Spleen (tissue), 11 donors: ENCODE data around the gene MSANTD3. TPM values are rescaled to one million over a fixed set of nuclear protein-coding genes. Genes with fewer than 3 reads are reported as not detected.

ENCODE experiments used
- DNase-seq: peaks from one replicate; pipeline ENCODE4 v3.0.0-alpha.2; 2020
- H3K27ac ChIP-seq, 8 donors: fragments of 200-600 bp; sonication (generic) in 7 of 8; 1 replicate in 4 of 8; 2 replicates in 4 of 8; pipeline versions ENCODE4 v1.5.0 to v1.8.0; 2016 to 2021; ENCODE audit warnings: inconsistent platforms in 4 of 8, mild to moderate bottlenecking in 4 of 8, moderate library complexity in 1 of 8
- H3K27me3 ChIP-seq, 7 donors: fragments of 200-600 bp; sonication (generic) in 6 of 7; replicated peaks in 1 of 7; 1 replicate in 4 of 7; 2 replicates in 3 of 7; pipeline versions ENCODE4 v1.5.0 to v1.8.0; 2016 to 2021; ENCODE audit warnings: inconsistent platforms in 3 of 7, mild to moderate bottlenecking in 1 of 7
- H3K36me3 ChIP-seq, 6 donors: fragments of 200-600 bp; sonication (generic) in 5 of 6; 1 replicate in 4 of 6; 2 replicates in 2 of 6; pipeline versions ENCODE4 v1.5.0 to v1.8.0; 2016 to 2021; ENCODE audit warnings: inconsistent platforms in 2 of 6
- H3K4me1 ChIP-seq, 6 donors: fragments of 200-600 bp; sonication (generic) in 5 of 6; 1 replicate in 3 of 6; 2 replicates in 3 of 6; pipeline versions ENCODE4 v1.5.0 to v1.8.0; 2016 to 2021; ENCODE audit warnings: inconsistent platforms in 3 of 6
- H3K4me3 ChIP-seq, 8 donors: fragments of 200-600 bp; sonication (generic) in 7 of 8; 1 replicate in 4 of 8; 2 replicates in 4 of 8; pipeline versions ENCODE4 v1.5.0 to v1.8.0; 2016 to 2021; ENCODE audit warnings: inconsistent platforms in 4 of 8, mild to moderate bottlenecking in 4 of 8, moderate library complexity in 2 of 8
- H3K9me3 ChIP-seq, 8 donors: fragments of 200-600 bp; sonication (generic) in 7 of 8; 1 replicate in 4 of 8; 2 replicates in 4 of 8; pipeline versions ENCODE4 v1.5.0 to v1.8.0; 2016 to 2021; ENCODE audit warnings: inconsistent platforms in 4 of 8
- CTCF ChIP-seq, 11 experiments: fragments of 200-600 bp in 7 of 11; fragments of 450-650 bp in 4 of 11; sonication (generic) in 4 of 11; IDR thresholded peaks in 8 of 11; conservative IDR thresholded peaks in 3 of 11; 1 replicate in 7 of 11; 2 replicates in 4 of 11; pipeline versions ENCODE4 v1.4.0 to v1.8.0; 2016 to 2021; ENCODE audit warnings: antibody characterized with exemption in 11 of 11, inconsistent platforms in 4 of 11, mild to moderate bottlenecking in 1 of 11
- POLR2A ChIP-seq, 3 donors: fragments of 450-650 bp; IDR thresholded peaks; one replicate each; pipeline ENCODE4 v1.5.1; 2017; ENCODE audit warnings: antibody characterized with exemption in 3 of 3, mild to moderate bottlenecking in 1 of 3
- POLR2AphosphoS5 ChIP-seq, 3 donors: sonication (generic); formaldehyde crosslinking; IDR thresholded peaks; one replicate each; pipeline ENCODE4 v1.5.1; 2017; ENCODE audit warnings: antibody characterized with exemption in 3 of 3
- WGBS, 5 donors: extraction: QIAGEN DNeasy Blood & Tissue Kit in 3 of 5; methylation state at CpG; one replicate each; pipeline versions ENCODE4 v1.1.5 to v1.1.7; 2013 to 2018; 5-methylcytosine and 5-hydroxymethylcytosine counted together
- intact Hi-C: fragments of 100-400 bp; cut with DNase I; formaldehyde crosslinking; loops from one replicate; pipeline ENCODE4 v1.15.0; 2023; ENCODE audit warnings: low total_unique reads
- polyA plus RNA-seq, 3 donors: library from polyadenylated mRNA; stranded (reverse); fragments of 200-250 nt; gene quantifications; one replicate each; pipeline ENCODE4 v1.2.1, GENCODE V29; 2013
- total RNA-seq, 7 donors: library from RNA; depleted of rRNA in 3 of 7; stranded (reverse); fragments of >200 nt in 3 of 7; fragmentation: NEBNext Ultra II Directional in 4 of 7; extraction: Animal tissue kit (Norgen Biotek cat#: 25700) in 4 of 7; gene quantifications; one replicate each; pipeline versions ENCODE4 v1.1.0 to v1.2.1, GENCODE V29; 2016 to 2021
- donor health status: healthy with polysubstance abuse.
- donor health status: DM: no; HTN: no; CAD: no; lungs with moderate emphysema.
- donor health status: DM: no; HTN: no; CAD: no.
- donor health status: Bipolar disorder and iron deficiency.
- donor health status: healthy.
- donor health status: DM: no; HTN: no; CAD: no.
- donor health status: DM: yes; HTN: yes; CAD: no.

MSANTD3 gene
- total and polyA plus RNA-seq, 10 donors = 7.4 to 20.8 (median 11.8) TPM

GRCh38 chr9:100492952-100493351 lies 66.0 kb downstream of the MSANTD3 start:
- Histone ChIP-seq H3K4me1 (no peaks in the 10 kb centered on the region), H3K9me3 (no peaks in the 10 kb centered on the region)

GRCh38 chr9:100498592-100498991 lies 71.6 kb downstream of the MSANTD3 start:
- intact Hi-C loops = no loop called here
- Histone ChIP-seq H3K4me3 (no peak overlapping the region), H3K27ac (no peak overlapping the region), H3K27me3 (no peaks in the 10 kb centered on the region), H3K36me3 (no peaks in the 10 kb centered on the region), H3K4me1 (no peaks in the 10 kb centered on the region), H3K9me3 (no peaks in the 10 kb centered on the region)
- WGBS, 5 donors = 87 to 91% (median 87%) methylated on average over 5 of the region's 5 CpGs
- no peak for DNase-seq
- TF ChIP-seq POLR2A (IDR thresholded peaks at IDR 0.05) = no peak
- no peak for TF ChIP-seq POLR2AphosphoS5 (IDR thresholded peaks at IDR 0.05)

More at GRCh38 chr9:100492952-100493351, 66.0 kb downstream of the MSANTD3 start:
- intact Hi-C loops = no loop called here
- TF ChIP-seq POLR2A (IDR thresholded peaks at IDR 0.05) = no peak
- TF ChIP-seq CTCF (IDR thresholded peaks at IDR 0.05 in 8 of 11, conservative IDR thresholded peaks at IDR 0.05 in 3 of 11) = no peak
- no peak for TF ChIP-seq POLR2AphosphoS5 (IDR thresholded peaks at IDR 0.05)
- no peaks in the 10 kb centered on the region for H3K27me3 ChIP-seq
- 73 to 90% (median 78%) methylated on average over 2 of the region's 2 CpGs for WGBS, 5 donors
- no peak overlapping the region for H3K4me3 ChIP-seq
- no peak overlapping the region for H3K27ac ChIP-seq
- DNase-seq = no peak
- H3K36me3 ChIP-seq = no peaks in the 10 kb centered on the region

- WGBS, 5 donors = 55 to 75% (median 66%) methylated on average over 4 of the region's 4 CpGs
- Histone ChIP-seq H3K36me3 (no peaks in the 10 kb centered on the region), H3K27ac (no peak overlapping the region), H3K27me3 (no peaks in the 10 kb centered on the region), H3K4me1 (no peaks in the 10 kb centered on the region), H3K4me3 (no peak overlapping the region), H3K9me3 (no peaks in the 10 kb centered on the region)
- intact Hi-C loops = no loop called here
- no peak for DNase-seq
- TF ChIP-seq CTCF (IDR thresholded peaks at IDR 0.05 in 8 of 11, conservative IDR thresholded peaks at IDR 0.05 in 3 of 11) (no peak), POLR2A (IDR thresholded peaks at IDR 0.05) (no peak), POLR2AphosphoS5 (IDR thresholded peaks at IDR 0.05) (no peak)
Measured at GRCh38 chr9:100499460-100499859, 72.5 kb downstream of the MSANTD3 start.

GRCh38 chr9:100499866-100500265 lies 72.9 kb downstream of the MSANTD3 start:
- WGBS, 5 donors = 40 to 91% (median 84%) methylated on average over 2 of the region's 2 CpGs
- H3K9me3 ChIP-seq = no peaks in the 10 kb centered on the region
- no peak overlapping the region for H3K27ac ChIP-seq
- H3K27me3 ChIP-seq = no peaks in the 10 kb centered on the region
- intact Hi-C loops = no loop called here
- TF ChIP-seq POLR2A (IDR thresholded peaks at IDR 0.05) (no peak), CTCF (IDR thresholded peaks at IDR 0.05 in 8 of 11, conservative IDR thresholded peaks at IDR 0.05 in 3 of 11) (no peak), POLR2AphosphoS5 (IDR thresholded peaks at IDR 0.05) (no peak)
- DNase-seq = no peak
- no peaks in the 10 kb centered on the region for H3K4me1 ChIP-seq
- no peaks in the 10 kb centered on the region for H3K36me3 ChIP-seq
- H3K4me3 ChIP-seq = no peak overlapping the region

Other genes with a start within 250 kb of the MSANTD3 start
- gene TEX10, start 74.2 kb upstream of the MSANTD3 start, total RNA-seq = 10 to 100 TPM; 15.9 to 26.0 (median 18.6) TPM
- 10 to 100 TPM in 2 of 3 donors, 1 to 10 TPM in 1; 8.6 to 10.8 (median 10.1) TPM for gene TEX10, start 74.2 kb upstream of the MSANTD3 start, polyA plus RNA-seq
- under 1 TPM in 1 of 7 donors, not detected in 6; 0.13 TPM for gene TMEFF1, start 46.0 kb downstream of the MSANTD3 start, total RNA-seq
- gene TMEFF1, start 46.0 kb downstream of the MSANTD3 start, polyA plus RNA-seq = under 1 TPM in 2 of 3 donors, not detected in 1; 0.03 to 0.05 TPM
- under 1 TPM in 6 of 7 donors, not detected in 1; 0.10 to 0.43 (median 0.29) TPM for gene CAVIN4, start 150.9 kb downstream of the MSANTD3 start, total RNA-seq
- under 1 TPM; 0.08 to 0.10 (median 0.09) TPM for gene CAVIN4, start 150.9 kb downstream of the MSANTD3 start, polyA plus RNA-seq